Heart left ventricle (tissue), 16 donors: Measurements from ENCODE around the gene R3HDM2. TPM values are rescaled to one million over a fixed set of nuclear protein-coding genes. Genes with fewer than 3 reads are reported as not detected.
"Not testable (repeated sequence)": the region's sequence is repeated elsewhere in the genome, so short reads cannot be mapped to it uniquely, and the experiment has no call there.

Experiments used
- ATAC-seq, 4 donors: fragments of 200-7000 bp; cut with Tn5 transposase; one replicate each; pipeline ENCODE4 v1.9.1; 2020 to 2022; ENCODE audit warnings: moderate library complexity in 4 of 4, mild to moderate bottlenecking in 3 of 4, moderate number of reproducible peaks in 1 of 4
- DNase-seq, 5 donors: peaks; one replicate each; pipeline ENCODE4 v3.0.0-alpha.2; 2020
- H3K27ac ChIP-seq, 12 donors: fragments of 200-600 bp; sonication (generic) in 4 of 12; one replicate each; pipeline versions ENCODE4 v1.5.0 to v1.8.0; 2016 to 2022; ENCODE audit warnings: mild to moderate bottlenecking in 2 of 12
- H3K27me3 ChIP-seq, 9 donors: fragments of 200-600 bp; sonication (generic) in 2 of 9; one replicate each; pipeline versions ENCODE4 v1.5.1 to v1.8.0; 2016 to 2022; ENCODE audit warnings: mild to moderate bottlenecking in 3 of 9
- H3K36me3 ChIP-seq, 9 donors: fragments of 200-600 bp; sonication (generic) in 2 of 9; one replicate each; pipeline versions ENCODE4 v1.5.0 to v1.8.0; 2018 to 2022; ENCODE audit warnings: mild to moderate bottlenecking in 2 of 9
- H3K4me1 ChIP-seq, 12 donors: fragments of 200-600 bp; sonication (generic) in 4 of 12; one replicate each; pipeline versions ENCODE4 v1.5.0 to v1.8.0; 2016 to 2022; ENCODE audit warnings: mild to moderate bottlenecking in 3 of 12
- H3K4me3 ChIP-seq, 12 donors: fragments of 200-600 bp; sonication (generic) in 4 of 12; one replicate each; pipeline versions ENCODE4 v1.5.0 to v1.8.0; 2017 to 2022; ENCODE audit warnings: mild to moderate bottlenecking in 9 of 12, moderate library complexity in 4 of 12
- H3K9me3 ChIP-seq, 12 donors: fragments of 200-600 bp; sonication (generic) in 4 of 12; one replicate each; pipeline versions ENCODE4 v1.5.0 to v1.8.0; 2016 to 2022; ENCODE audit warnings: mild to moderate bottlenecking in 1 of 12
- POLR2A ChIP-seq, 2 donors: fragments of 450-650 bp; IDR thresholded peaks; one replicate each; pipeline ENCODE4 v1.6.1; 2017; ENCODE audit warnings: antibody characterized with exemption in 2 of 2, mild to moderate bottlenecking in 2 of 2, moderate library complexity in 2 of 2
- WGBS, 4 donors: extraction: QIAGEN DNeasy Blood & Tissue Kit in 2 of 4; methylation state at CpG; one replicate each; pipeline versions ENCODE4 v1.1.5 to v1.1.7; 2013 to 2018; 5-methylcytosine and 5-hydroxymethylcytosine counted together
- intact Hi-C, 10 donors: fragments of 100-400 bp; cut with DNase I; formaldehyde crosslinking; loops; one replicate each; pipeline versions ENCODE4 v1.11.1 to v1.14.2; 2022
- polyA plus RNA-seq, 2 donors: library from polyadenylated mRNA; stranded (reverse); fragments of 200-250 nt; gene quantifications; one replicate each; pipeline ENCODE4 v1.2.3, GENCODE V29; 2013
- total RNA-seq, 9 donors: library from RNA; depleted of rRNA in 2 of 9; stranded (reverse); fragments of >200 nt in 2 of 9; fragmentation: NEBNext Ultra II Directional in 3 of 9; extraction: Animal tissue kit (Norgen Biotek cat#: 25700) in 3 of 9; gene quantifications; one replicate each; pipeline versions ENCODE4 v1.1.0 to v1.2.4, GENCODE V29; 2016 to 2023
- TF ChIP-seq, protein P1 (sequence below), 12 donors: fragments of 200-600 bp; sonication (generic) in 4 of 12; IDR thresholded peaks; one replicate each; pipeline versions ENCODE4 v1.5.0 to v1.8.0; 2018 to 2022; ENCODE audit warnings: antibody characterized with exemption in 12 of 12, mild to moderate bottlenecking in 5 of 12
- donor health status: ischemic (EF 13 %, LVEDD 7.1; RV severe dilation, severe dysfunction).
- donor health status: healthy with polysubstance abuse.
- donor health status: DM: no; HTN: yes; CAD: no.
- donor health status: DM: no; HTN: no; CAD: no.
- donor health status: ischemic (EF 25% LVEDD 6.9; RV normal size, moderate dysfunction).
- donor health status: ischemic (EF 25% LVEDD 5.7; RV mildly dilated, moderate dysfunction).
- donor health status: healthy.
- donor health status: DM: yes; HTN: yes; CAD: no.
- donor health status: ischemic (EF 35%, LVEDD 5.7; RV mildly dilated, moderate dysfunction).
- donor health status: nonischemic (EF 11% LVEDD 7.7; RV severe dilation, severe dysfunction).
- donor health status: DM: yes; HTN: yes; CAD: no.
- donor health status: PGD.
- donor health status: ischemic (EF 29% LVEDD 5.4; RV normal size, mild dysfunction).
- donor health status: nonischemic (EF 23%, LVEDD 6.1; RV moderate dilation, normal function).

R3HDM2 gene
- total and polyA plus RNA-seq, 11 donors = 12.7 to 102 (median 59.8) TPM

DNA sequence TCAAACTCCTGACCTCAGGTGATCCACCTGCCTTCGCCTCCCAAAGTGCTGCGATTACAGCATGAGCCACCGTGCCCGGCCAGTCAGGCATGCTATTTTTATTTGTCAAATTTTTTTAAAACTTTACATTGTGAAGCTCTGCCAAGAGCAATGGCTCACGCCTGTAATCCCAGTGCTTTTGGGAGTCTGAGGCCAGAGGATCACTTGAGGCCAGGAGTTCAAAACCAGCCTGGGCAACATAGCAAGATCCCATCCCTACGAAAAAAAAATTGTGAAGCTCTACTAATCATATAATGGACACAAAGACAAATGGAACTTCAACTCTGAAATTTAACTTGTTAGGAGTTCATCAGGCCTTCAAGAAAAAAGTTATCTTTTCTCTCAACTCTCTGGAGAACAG lies 1.9 kb downstream of the R3HDM2 start:
- ATAC-seq (no peak), DNase-seq (no peak)
- 71 to 75% (median 74%) methylated on average over 6 of the region's 6 CpGs for whole genome bisulfite sequencing, 4 donors
- TF ChIP-seq, protein P1, sequence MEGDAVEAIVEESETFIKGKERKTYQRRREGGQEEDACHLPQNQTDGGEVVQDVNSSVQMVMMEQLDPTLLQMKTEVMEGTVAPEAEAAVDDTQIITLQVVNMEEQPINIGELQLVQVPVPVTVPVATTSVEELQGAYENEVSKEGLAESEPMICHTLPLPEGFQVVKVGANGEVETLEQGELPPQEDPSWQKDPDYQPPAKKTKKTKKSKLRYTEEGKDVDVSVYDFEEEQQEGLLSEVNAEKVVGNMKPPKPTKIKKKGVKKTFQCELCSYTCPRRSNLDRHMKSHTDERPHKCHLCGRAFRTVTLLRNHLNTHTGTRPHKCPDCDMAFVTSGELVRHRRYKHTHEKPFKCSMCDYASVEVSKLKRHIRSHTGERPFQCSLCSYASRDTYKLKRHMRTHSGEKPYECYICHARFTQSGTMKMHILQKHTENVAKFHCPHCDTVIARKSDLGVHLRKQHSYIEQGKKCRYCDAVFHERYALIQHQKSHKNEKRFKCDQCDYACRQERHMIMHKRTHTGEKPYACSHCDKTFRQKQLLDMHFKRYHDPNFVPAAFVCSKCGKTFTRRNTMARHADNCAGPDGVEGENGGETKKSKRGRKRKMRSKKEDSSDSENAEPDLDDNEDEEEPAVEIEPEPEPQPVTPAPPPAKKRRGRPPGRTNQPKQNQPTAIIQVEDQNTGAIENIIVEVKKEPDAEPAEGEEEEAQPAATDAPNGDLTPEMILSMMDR (IDR thresholded peaks at IDR 0.05) = no peak
- no peak for TF ChIP-seq POLR2A (IDR thresholded peaks at IDR 0.05)
- Histone ChIP-seq H3K36me3 (peaks cover 0 to 20% (median 4%) of the 10 kb centered on the region in 9 donors), H3K4me3 (peak overlapping the region in 2 of 12 donors; percentile 60 to 83), H3K27me3 (no peaks in the 10 kb centered on the region), H3K9me3 (no peaks in the 10 kb centered on the region), H3K27ac (peak overlapping the region in 9 of 12 donors; percentile 85 to 99 (median 94)), H3K4me1 (peaks cover 0 to 23% (median 11%) of the 10 kb centered on the region in 12 donors)
- intact Hi-C loops = no loop called here

DNA sequence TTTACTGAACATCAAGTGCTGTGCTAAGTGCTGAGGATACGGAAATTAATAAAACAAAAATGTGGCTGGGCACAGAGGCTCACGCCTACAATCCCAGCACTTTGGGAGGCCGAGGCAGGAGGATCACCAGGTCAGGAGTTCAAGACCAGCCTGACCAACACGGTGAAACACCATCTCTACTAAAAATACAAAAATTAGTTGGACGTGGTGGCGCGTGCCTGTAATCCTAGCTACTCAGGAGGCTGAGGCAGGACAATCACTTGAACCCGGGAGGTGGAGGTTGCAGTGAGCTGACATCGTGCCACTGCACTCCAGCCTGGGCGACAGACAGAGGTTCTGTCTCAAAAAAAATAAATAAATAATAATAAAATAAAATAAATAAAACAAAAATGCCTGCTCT lies 3.9 kb downstream of the R3HDM2 start:
- H3K9me3 ChIP-seq, H3K4me3 ChIP-seq, intact Hi-C loops, H3K27ac ChIP-seq, ATAC-seq, DNase-seq, H3K27me3 ChIP-seq: not testable (repeated sequence)
- WGBS, 4 donors = 94 to 96% (median 95%) methylated on average over 10 of the region's 10 CpGs
- Histone ChIP-seq H3K4me1 (peaks cover 0 to 23% (median 13%) of the 10 kb centered on the region in 12 donors), H3K36me3 (peaks cover 0 to 35% (median 18%) of the 10 kb centered on the region in 9 donors)

DNA sequence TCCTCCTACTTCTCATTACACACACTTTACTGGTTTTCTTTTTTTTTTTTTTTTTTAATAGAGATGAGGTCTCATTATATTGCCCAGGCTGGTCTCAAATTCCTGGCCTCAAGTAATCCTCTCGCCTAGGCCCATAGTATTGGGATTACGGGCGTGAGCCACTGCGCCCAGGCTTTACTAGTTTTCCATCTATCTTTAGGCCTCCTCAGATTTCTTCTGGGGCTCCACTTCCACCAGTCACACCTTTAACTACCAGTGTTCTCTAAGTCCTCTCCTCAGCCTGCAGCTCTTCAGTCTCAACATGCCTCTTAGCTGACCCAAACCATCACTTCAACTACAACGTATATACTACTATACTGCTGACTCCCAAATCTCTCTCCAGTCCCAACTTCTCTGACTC lies 10.4 kb downstream of the R3HDM2 start:
- peaks cover 0 to 31% (median 13%) of the 10 kb centered on the region in 12 donors for H3K4me1 ChIP-seq
- H3K4me3 ChIP-seq = no peak overlapping the region
- DNase-seq (no peak), ATAC-seq (no peak)
- H3K27ac ChIP-seq = no peak overlapping the region
- intact Hi-C loops = no loop called here
- H3K36me3 ChIP-seq = peaks cover 0 to 42% (median 20%) of the 10 kb centered on the region in 9 donors
- no peak for TF ChIP-seq POLR2A (IDR thresholded peaks at IDR 0.05)
- TF ChIP-seq, protein P1 (IDR thresholded peaks at IDR 0.05) = no peak
- H3K27me3 ChIP-seq = no peaks in the 10 kb centered on the region
- WGBS, 4 donors = 97 to 99% (median 99%) methylated on average over 5 of the region's 5 CpGs
- H3K9me3 ChIP-seq = no peaks in the 10 kb centered on the region

DNA sequence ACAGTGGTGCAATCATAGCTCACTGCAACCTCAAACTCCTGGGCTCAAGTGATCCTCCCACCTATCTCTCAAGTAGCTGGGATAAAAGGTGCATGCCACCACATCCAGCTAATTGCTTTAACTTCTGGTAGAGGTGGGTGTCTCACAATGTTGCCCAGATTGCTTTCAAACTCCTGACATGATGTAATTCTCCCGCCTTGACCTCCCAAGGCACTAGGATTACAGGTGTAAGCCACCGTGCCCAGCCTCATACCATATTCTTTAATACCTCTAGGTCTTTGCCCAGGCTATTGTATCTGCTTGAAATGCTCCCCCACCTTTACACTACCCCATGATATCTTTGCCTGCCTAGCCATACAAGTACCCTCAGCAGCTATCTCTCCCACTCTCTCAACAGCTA lies 11.3 kb downstream of the R3HDM2 start:
- H3K4me3 ChIP-seq = no peak overlapping the region
- H3K27ac ChIP-seq = no peak overlapping the region
- intact Hi-C loops = no loop called here
- H3K9me3 ChIP-seq = no peaks in the 10 kb centered on the region
- no peaks in the 10 kb centered on the region for H3K27me3 ChIP-seq
- peaks cover 0 to 34% (median 19%) of the 10 kb centered on the region in 9 donors for H3K36me3 ChIP-seq
- ATAC-seq = no peak
- peaks cover 0 to 31% (median 17%) of the 10 kb centered on the region in 12 donors for H3K4me1 ChIP-seq
- WGBS, 4 donors = 94 to 98% (median 96%) methylated on average over 2 of the region's 2 CpGs
- no peak for TF ChIP-seq POLR2A (IDR thresholded peaks at IDR 0.05)
- TF ChIP-seq, protein P1 (IDR thresholded peaks at IDR 0.05) = no peak
- no peak for DNase-seq

DNA sequence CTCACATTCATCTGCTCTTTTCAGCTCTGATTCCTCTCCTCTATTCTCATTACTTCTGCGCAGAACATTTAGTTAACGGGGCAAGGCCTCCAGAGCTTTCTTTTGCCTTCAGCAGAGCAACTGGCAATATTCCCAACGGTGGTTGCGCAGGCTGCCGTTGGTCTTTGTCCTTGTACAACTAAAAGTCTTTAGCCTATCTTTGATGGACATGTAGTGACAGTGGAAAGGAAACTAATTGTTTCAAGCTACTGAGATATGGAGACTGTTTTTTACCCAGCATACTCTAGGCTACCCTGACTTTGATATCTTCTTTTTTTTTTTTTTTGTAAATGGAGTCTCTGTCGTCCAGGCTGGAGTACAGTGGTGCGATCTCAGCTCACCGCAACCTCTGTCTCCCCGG lies 12.6 kb downstream of the R3HDM2 start:
- Histone ChIP-seq H3K4me1 (peaks cover 0 to 31% (median 17%) of the 10 kb centered on the region in 12 donors), H3K36me3 (peaks cover 0 to 23% (median 15%) of the 10 kb centered on the region in 9 donors), H3K27ac (peak overlapping the region in 7 of 12 donors; percentile 7 to 77 (median 49)), H3K4me3 (no peak overlapping the region), H3K27me3 (no peaks in the 10 kb centered on the region), H3K9me3 (no peaks in the 10 kb centered on the region)
- ATAC-seq = peak; percentile 75 to 90 (median 87)
- intact Hi-C loops = no loop called here
- TF ChIP-seq, protein P1 (IDR thresholded peaks at IDR 0.05) = no peak
- no peak for TF ChIP-seq POLR2A (IDR thresholded peaks at IDR 0.05)
- peak in 2 of 5 donors; percentile 34 to 63 for DNase-seq
- 70 to 78% (median 72%) methylated on average over 9 of the region's 9 CpGs for whole genome bisulfite sequencing, 4 donors
